MCF 10A (cell line): ENCODE data around the gene SRY. TPM values are rescaled to one million over a fixed set of nuclear protein-coding genes. Genes with fewer than 3 reads are reported as not detected.

Experiments
- BruUV-seq: library from RNA; stranded (reverse); fragments of 400-500 nt; replicated peaks from 2 replicates; lab custom pipeline; 2021; lab: Mats Ljungman, UMichigan
- CTCF ChIA-PET: fragments of 300-600 bp; sonication (Branson Sonifier 250); formaldehyde crosslinking; extraction: SDS; loops from one replicate; lab custom pipeline; 2021; ENCODE audit warnings: antibody characterized with exemption, inconsistent platforms; lab: Yijun Ruan, JAX
- POLR2A ChIA-PET: fragments of 300-600, 350-650 bp; sonication (Branson Sonifier 250); formaldehyde crosslinking; extraction: SDS; loops from one replicate; lab custom pipeline; 2020; ENCODE audit warnings: antibody characterized with exemption, inconsistent platforms; lab: Yijun Ruan, JAX
- DNase-seq: peaks from one replicate; pipeline ENCODE4 v3.0.0-alpha.2; 2018; ENCODE audit not compliant: unreplicated experiment
- H3K27ac Mint-ChIP-seq: one replicate; pipeline ENCODE4 v1.8.0; 2022; ENCODE audit warnings: mild to moderate bottlenecking, low read depth, mixed read lengths; ENCODE audit not compliant: unreplicated experiment
- H3K27me3 Mint-ChIP-seq: one replicate; pipeline ENCODE4 v1.8.0; 2022; ENCODE audit warnings: mixed read lengths; ENCODE audit not compliant: insufficient read depth, unreplicated experiment
- H3K36me3 Mint-ChIP-seq: one replicate; pipeline ENCODE4 v1.8.0; 2022; ENCODE audit warnings: mild to moderate bottlenecking, moderate library complexity, mixed read lengths; ENCODE audit not compliant: insufficient read depth, unreplicated experiment
- H3K4me1 Mint-ChIP-seq: one replicate; pipeline ENCODE4 v1.8.0; 2022; ENCODE audit warnings: mixed read lengths; ENCODE audit not compliant: insufficient read depth, unreplicated experiment
- H3K4me3 Mint-ChIP-seq: one replicate; pipeline ENCODE4 v1.8.0; 2022; ENCODE audit warnings: mild to moderate bottlenecking, moderate library complexity, mixed read lengths; ENCODE audit not compliant: unreplicated experiment
- H3K9me3 Mint-ChIP-seq: one replicate; pipeline ENCODE4 v1.8.0; 2022; ENCODE audit warnings: mixed read lengths; ENCODE audit not compliant: unreplicated experiment
- intact Hi-C: fragments of 100-400 bp; cut with micrococcal nuclease; formaldehyde crosslinking; loops from 2 replicates; pipeline ENCODE4 v1.14.1; 2022
- total RNA-seq: library from RNA; stranded (reverse); gene quantifications from 2 replicates; pipeline ENCODE4 v1.2.3, GENCODE V29; 2022
- TF ChIP-seq, protein P1 (sequence below): fragments of 200-600 bp; IDR thresholded peaks from one replicate; pipeline ENCODE4 v1.8.0; 2022; ENCODE audit warnings: antibody characterized with exemption, mild to moderate bottlenecking; ENCODE audit not compliant: unreplicated experiment

SRY gene
- total RNA-seq, 1 experiment from 2014 or later: not detected

DNA sequence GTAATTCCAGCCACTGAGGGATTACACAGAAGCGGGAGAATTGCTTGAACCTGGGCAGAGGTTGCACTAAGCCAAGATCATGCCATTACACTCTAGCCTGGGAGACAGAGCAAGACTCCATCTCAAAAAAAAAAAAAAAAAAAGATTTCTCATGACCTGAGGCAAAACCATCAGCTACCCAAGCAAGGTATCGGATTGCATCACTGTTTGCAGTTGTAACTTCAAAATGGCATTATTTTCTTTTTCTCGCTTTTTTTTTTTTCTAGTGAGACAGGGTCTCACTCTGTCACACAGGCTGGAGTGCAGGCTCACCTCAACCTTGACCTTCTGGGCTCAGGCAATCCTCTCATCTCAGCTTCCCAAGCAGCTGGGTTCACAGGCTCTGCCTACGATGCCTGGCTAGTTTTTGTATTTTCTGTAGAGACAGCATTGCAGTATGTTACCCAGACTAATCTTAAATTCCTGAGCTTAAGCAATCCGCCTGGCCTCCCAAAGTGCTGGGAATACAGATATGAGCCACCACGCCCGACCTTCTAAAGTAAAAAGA lies 9.6 kb upstream of the SRY start:
- no peaks in the 10 kb centered on the region for H3K4me1 Mint-ChIP-seq
- TF ChIP-seq, protein P1, sequence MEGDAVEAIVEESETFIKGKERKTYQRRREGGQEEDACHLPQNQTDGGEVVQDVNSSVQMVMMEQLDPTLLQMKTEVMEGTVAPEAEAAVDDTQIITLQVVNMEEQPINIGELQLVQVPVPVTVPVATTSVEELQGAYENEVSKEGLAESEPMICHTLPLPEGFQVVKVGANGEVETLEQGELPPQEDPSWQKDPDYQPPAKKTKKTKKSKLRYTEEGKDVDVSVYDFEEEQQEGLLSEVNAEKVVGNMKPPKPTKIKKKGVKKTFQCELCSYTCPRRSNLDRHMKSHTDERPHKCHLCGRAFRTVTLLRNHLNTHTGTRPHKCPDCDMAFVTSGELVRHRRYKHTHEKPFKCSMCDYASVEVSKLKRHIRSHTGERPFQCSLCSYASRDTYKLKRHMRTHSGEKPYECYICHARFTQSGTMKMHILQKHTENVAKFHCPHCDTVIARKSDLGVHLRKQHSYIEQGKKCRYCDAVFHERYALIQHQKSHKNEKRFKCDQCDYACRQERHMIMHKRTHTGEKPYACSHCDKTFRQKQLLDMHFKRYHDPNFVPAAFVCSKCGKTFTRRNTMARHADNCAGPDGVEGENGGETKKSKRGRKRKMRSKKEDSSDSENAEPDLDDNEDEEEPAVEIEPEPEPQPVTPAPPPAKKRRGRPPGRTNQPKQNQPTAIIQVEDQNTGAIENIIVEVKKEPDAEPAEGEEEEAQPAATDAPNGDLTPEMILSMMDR: no peak
- H3K9me3 Mint-ChIP-seq: no peaks in the 10 kb centered on the region
- H3K27ac Mint-ChIP-seq: no peak overlapping the region
- no TSS peak for BruUV-seq
- H3K27me3 Mint-ChIP-seq: no peaks in the 10 kb centered on the region
- DNase-seq: no peak
- intact Hi-C loops: no loop called here
- no peaks in the 10 kb centered on the region for H3K36me3 Mint-ChIP-seq
- ChIA-PET POLR2A (no interaction called here), CTCF (no interaction called here)
- no peak overlapping the region for H3K4me3 Mint-ChIP-seq

DNA sequence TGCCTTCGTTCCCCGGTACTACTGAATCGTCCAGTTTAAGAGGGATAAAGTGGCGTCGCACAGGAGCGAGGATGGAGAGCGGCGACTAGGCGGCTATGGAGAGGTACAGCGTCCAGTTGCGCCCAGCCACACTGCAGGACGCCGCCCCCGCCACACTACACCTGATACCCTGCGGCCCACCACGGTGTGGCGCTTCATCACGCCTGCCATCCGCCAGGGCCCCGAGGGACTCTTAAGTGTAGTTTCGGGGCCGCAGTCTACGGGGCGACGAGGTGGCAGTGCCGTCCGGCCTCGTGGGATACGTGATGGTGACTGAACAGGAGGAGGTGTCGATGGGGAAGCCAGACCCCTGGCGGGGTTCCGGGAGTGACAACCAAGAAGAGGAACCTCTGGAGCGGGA lies 2.3 kb upstream of the SRY start:
- no peaks in the 10 kb centered on the region for H3K36me3 Mint-ChIP-seq
- no peak overlapping the region for H3K4me3 Mint-ChIP-seq
- intact Hi-C loops: no loop called here
- no peaks in the 10 kb centered on the region for H3K4me1 Mint-ChIP-seq
- CTCF ChIA-PET: no interaction called here
- no TSS peak for BruUV-seq
- no peaks in the 10 kb centered on the region for H3K9me3 Mint-ChIP-seq
- TF ChIP-seq, protein P1: no peak
- DNase-seq: no peak
- no peaks in the 10 kb centered on the region for H3K27me3 Mint-ChIP-seq
- H3K27ac Mint-ChIP-seq: no peak overlapping the region
- POLR2A ChIA-PET: no interaction called here

DNA sequence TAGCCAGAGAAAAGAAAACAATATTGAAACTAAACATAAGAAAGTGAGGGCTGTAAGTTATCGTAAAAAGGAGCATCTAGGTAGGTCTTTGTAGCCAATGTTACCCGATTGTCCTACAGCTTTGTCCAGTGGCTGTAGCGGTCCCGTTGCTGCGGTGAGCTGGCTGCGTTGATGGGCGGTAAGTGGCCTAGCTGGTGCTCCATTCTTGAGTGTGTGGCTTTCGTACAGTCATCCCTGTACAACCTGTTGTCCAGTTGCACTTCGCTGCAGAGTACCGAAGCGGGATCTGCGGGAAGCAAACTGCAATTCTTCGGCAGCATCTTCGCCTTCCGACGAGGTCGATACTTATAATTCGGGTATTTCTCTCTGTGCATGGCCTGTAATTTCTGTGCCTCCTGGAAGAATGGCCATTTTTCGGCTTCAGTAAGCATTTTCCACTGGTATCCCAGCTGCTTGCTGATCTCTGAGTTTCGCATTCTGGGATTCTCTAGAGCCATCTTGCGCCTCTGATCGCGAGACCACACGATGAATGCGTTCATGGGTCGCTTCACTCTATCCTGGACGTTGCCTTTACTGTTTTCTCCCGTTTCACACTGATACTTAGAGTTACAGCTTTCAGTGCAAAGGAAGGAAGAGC lies 488 bp downstream of the SRY start:
- H3K27ac Mint-ChIP-seq: no peak overlapping the region
- no peaks in the 10 kb centered on the region for H3K36me3 Mint-ChIP-seq
- ChIA-PET CTCF (no interaction called here), POLR2A (no interaction called here)
- H3K4me3 Mint-ChIP-seq: no peak overlapping the region
- no TSS peak for BruUV-seq
- TF ChIP-seq, protein P1: no peak
- no peak for DNase-seq
- no peaks in the 10 kb centered on the region for H3K9me3 Mint-ChIP-seq
- intact Hi-C loops: no loop called here
- H3K27me3 Mint-ChIP-seq: no peaks in the 10 kb centered on the region
- no peaks in the 10 kb centered on the region for H3K4me1 Mint-ChIP-seq

Other genes with a start within 250 kb of the SRY start
- not detected in 2 replicates for gene RPS4Y1, start 53.9 kb upstream of the SRY start, total RNA-seq
- not detected in 2 replicates for gene ZFY, start 147.7 kb upstream of the SRY start, total RNA-seq